ENCODE measurements around the gene TNRC6C.

DNA sequence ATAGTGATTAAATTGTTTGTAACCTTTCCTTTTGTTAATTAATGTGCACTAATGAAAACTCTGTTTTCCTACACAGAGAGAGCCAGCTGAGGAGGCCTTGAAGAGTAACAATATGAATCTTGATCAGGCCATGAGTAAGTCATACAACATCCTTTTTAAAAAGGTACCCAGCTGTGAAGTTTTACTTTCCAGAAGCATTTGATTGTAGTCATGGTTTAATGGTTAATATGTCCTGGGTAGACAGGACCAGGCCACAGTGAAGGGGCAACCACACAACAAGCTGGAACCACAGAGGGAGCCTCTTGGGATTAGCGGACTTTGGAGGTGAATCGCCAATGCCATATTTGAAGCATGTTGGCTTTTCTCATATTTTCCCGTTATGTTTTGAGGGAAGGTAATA is 114.5 kb downstream of the TNRC6C start:
- TF ChIP-seq, protein P1, sequence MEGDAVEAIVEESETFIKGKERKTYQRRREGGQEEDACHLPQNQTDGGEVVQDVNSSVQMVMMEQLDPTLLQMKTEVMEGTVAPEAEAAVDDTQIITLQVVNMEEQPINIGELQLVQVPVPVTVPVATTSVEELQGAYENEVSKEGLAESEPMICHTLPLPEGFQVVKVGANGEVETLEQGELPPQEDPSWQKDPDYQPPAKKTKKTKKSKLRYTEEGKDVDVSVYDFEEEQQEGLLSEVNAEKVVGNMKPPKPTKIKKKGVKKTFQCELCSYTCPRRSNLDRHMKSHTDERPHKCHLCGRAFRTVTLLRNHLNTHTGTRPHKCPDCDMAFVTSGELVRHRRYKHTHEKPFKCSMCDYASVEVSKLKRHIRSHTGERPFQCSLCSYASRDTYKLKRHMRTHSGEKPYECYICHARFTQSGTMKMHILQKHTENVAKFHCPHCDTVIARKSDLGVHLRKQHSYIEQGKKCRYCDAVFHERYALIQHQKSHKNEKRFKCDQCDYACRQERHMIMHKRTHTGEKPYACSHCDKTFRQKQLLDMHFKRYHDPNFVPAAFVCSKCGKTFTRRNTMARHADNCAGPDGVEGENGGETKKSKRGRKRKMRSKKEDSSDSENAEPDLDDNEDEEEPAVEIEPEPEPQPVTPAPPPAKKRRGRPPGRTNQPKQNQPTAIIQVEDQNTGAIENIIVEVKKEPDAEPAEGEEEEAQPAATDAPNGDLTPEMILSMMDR (IDR thresholded peaks at IDR 0.05): no peak
- TF ChIP-seq POLR2A (IDR thresholded peaks at IDR 0.05): no peak

Data from suprapubic skin (tissue), 3 donors.